ENCODE measurements around the gene FNDC11. TPM values are rescaled to one million over a fixed set of nuclear protein-coding genes. Genes with fewer than 3 reads are reported as not detected.
A peak's percentile ranks its signal among the peaks of the same experiment; 100 is the strongest.

Gene FNDC11
- total RNA-seq, 1 experiment from 2014 or later = 2.5 TPM

- Histone ChIP-seq H2AFZ (ENCODE audit: low read length) (no peak overlapping the region), H3K79me1 (ENCODE audit: insufficient read depth, low read depth, low read length, poor library complexity, severe bottlenecking) (no peaks in the 10 kb centered on the region), H4K20me1 (ENCODE audit: control insufficient read depth, insufficient read depth, insufficient read length) (no peaks in the 10 kb centered on the region), H4K5ac (ENCODE audit: insufficient read length, low read depth, low read length) (no peak overlapping the region), H2BK12ac (ENCODE audit: insufficient read length, low read depth, low read length) (no peak overlapping the region), H3K23ac (ENCODE audit: insufficient read length, low read depth, low read length) (no peak overlapping the region), H3K18ac (ENCODE audit: insufficient read length, low read depth, low read length) (no peak overlapping the region), H2BK120ac (ENCODE audit: low read depth, low read length, poor library complexity, severe bottlenecking) (no peak overlapping the region), H3K9ac (ENCODE audit: extremely low read depth, insufficient read length, low read length) (no peak overlapping the region), H3K4ac (ENCODE audit: low read depth, low read length) (no peak overlapping the region), H3T11ph (ENCODE audit: low read length) (no peak overlapping the region), H3K4me2 (ENCODE audit: insufficient read depth, insufficient read length, low read length) (peak overlapping the region; percentile 46), H3K56ac (ENCODE audit: insufficient read length, low read depth, low read length) (no peak overlapping the region), H3K27ac (ENCODE audit: insufficient read length, low read depth, low read length) (no peak overlapping the region), H3K14ac (ENCODE audit: insufficient read depth, low read length) (no peak overlapping the region), H2AK5ac (ENCODE audit: insufficient read length, low read length) (no peak overlapping the region), H4K91ac (ENCODE audit: insufficient read length, low read depth, low read length) (no peak overlapping the region), H2BK15ac (ENCODE audit: low read depth, low read length) (no peak overlapping the region), H3K23me2 (ENCODE audit: insufficient read length, low read depth, low read length, poor library complexity, severe bottlenecking) (peaks cover 9% of the 10 kb centered on the region), H3K9me3 (ENCODE audit: control insufficient read depth, low read depth, low read length) (no peaks in the 10 kb centered on the region), H2BK20ac (ENCODE audit: low read depth, low read length, poor library complexity, severe bottlenecking) (no peak overlapping the region), H4K8ac (replicated peaks; ENCODE audit: insufficient read length, low read depth, low read length) (no peak overlapping the region), H3K27me3 (ENCODE audit: insufficient read depth, low read length) (no peaks in the 10 kb centered on the region), H3K4me1 (ENCODE audit: insufficient read depth, low read length) (0 out of 2 replicates have a peak, but pooled peaks cover 2% of the 10 kb centered on the region), H3K79me2 (ENCODE audit: insufficient read depth, low read length) (no peaks in the 10 kb centered on the region), H2BK5ac (ENCODE audit: insufficient read length, low read length) (no peak overlapping the region)
- H3K27ac Mint-ChIP-seq = no peak overlapping the region; a peak in 1 of 7 replicates
- DNase-seq = no peak
- TF ChIP-seq, protein P1, sequence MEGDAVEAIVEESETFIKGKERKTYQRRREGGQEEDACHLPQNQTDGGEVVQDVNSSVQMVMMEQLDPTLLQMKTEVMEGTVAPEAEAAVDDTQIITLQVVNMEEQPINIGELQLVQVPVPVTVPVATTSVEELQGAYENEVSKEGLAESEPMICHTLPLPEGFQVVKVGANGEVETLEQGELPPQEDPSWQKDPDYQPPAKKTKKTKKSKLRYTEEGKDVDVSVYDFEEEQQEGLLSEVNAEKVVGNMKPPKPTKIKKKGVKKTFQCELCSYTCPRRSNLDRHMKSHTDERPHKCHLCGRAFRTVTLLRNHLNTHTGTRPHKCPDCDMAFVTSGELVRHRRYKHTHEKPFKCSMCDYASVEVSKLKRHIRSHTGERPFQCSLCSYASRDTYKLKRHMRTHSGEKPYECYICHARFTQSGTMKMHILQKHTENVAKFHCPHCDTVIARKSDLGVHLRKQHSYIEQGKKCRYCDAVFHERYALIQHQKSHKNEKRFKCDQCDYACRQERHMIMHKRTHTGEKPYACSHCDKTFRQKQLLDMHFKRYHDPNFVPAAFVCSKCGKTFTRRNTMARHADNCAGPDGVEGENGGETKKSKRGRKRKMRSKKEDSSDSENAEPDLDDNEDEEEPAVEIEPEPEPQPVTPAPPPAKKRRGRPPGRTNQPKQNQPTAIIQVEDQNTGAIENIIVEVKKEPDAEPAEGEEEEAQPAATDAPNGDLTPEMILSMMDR (conservative IDR thresholded peaks at IDR 0.05) = no peak
- peaks cover 0 to 7% (median 6%) of the 10 kb centered on the region in 3 experiments; a peak in 4 of 7 replicates for H3K36me3 Mint-ChIP-seq (ENCODE audit: insufficient read depth in 1 of 3, low read depth in 3 of 3)
- peak overlapping the region; percentile 69 to 84 for H3K4me3 Mint-ChIP-seq
- H3K4me1 Mint-ChIP-seq = peaks cover 20 to 24% of the 10 kb centered on the region in 2 experiments
- H3K9me3 Mint-ChIP-seq = no peaks in the 10 kb centered on the region
- WGBS (ENCODE audit: extremely low coverage, insufficient read length, low lambda C conversion rate) = no CpG with 5 or more reads among the region's 38 CpGs
- H3K27me3 Mint-ChIP-seq (ENCODE audit: low read depth) = no peaks in the 10 kb centered on the region; the same call in 1 of the 2 replicates
Measured at GRCh38 chr20:63554361-63555278, 661 bp downstream of the FNDC11 start.
